ENCODE data around the gene LGALS12.
A peak's percentile ranks its signal among the peaks of the same experiment; 100 is the strongest.
"Not testable (repeated sequence)": the region's sequence is repeated elsewhere in the genome, so short reads cannot be mapped to it uniquely, and the experiment has no call there.

Gene LGALS12

GRCh38 chr11:63537293-63538101, 31.6 kb downstream of the LGALS12 start:
- Histone ChIP-seq H3K4me3 (ENCODE audit: low read length) (peak overlapping the region; percentile 75), H3K9me3 (ENCODE audit: control insufficient read depth, low read length) (no peaks in the 10 kb centered on the region), H3K36me3 (ENCODE audit: control insufficient read depth, insufficient read depth, low read length) (no peaks in the 10 kb centered on the region), H3K27me3 (ENCODE audit: control insufficient read depth, insufficient read depth, low read length) (no peaks in the 10 kb centered on the region), H3K4me1 (ENCODE audit: control insufficient read depth, insufficient read depth, low read length) (peaks cover 28% of the 10 kb centered on the region), H3K9ac (ENCODE audit: low read length) (peak overlapping the region; percentile 72)

- not testable (repeated sequence) for H3K4me3 ChIP-seq (ENCODE audit: low read length); H3K9me3 ChIP-seq (ENCODE audit: control insufficient read depth, low read length); H3K9ac ChIP-seq (ENCODE audit: low read length); H3K27me3 ChIP-seq (ENCODE audit: control insufficient read depth, insufficient read depth, low read length)
- Histone ChIP-seq H3K36me3 (ENCODE audit: control insufficient read depth, insufficient read depth, low read length) (peaks cover 11% of the 10 kb centered on the region), H3K4me1 (ENCODE audit: control insufficient read depth, insufficient read depth, low read length) (peaks cover 15% of the 10 kb centered on the region)
These were observed 36.6 kb downstream of the LGALS12 start for GRCh38 chr11:63542506-63542905.

GRCh38 chr11:63543711-63544110, 37.8 kb downstream of the LGALS12 start:
- Histone ChIP-seq H3K9me3 (ENCODE audit: control insufficient read depth, low read length) (no peaks in the 10 kb centered on the region), H3K36me3 (ENCODE audit: control insufficient read depth, insufficient read depth, low read length) (peaks cover 11% of the 10 kb centered on the region), H3K4me1 (ENCODE audit: control insufficient read depth, insufficient read depth, low read length) (peaks cover 3% of the 10 kb centered on the region), H3K4me3 (ENCODE audit: low read length) (no peak overlapping the region), H3K27me3 (ENCODE audit: control insufficient read depth, insufficient read depth, low read length) (no peaks in the 10 kb centered on the region), H3K9ac (ENCODE audit: low read length) (no peak overlapping the region)

GRCh38 chr11:63547061-63547460, 41.2 kb downstream of the LGALS12 start:
- peaks cover 11% of the 10 kb centered on the region for H3K36me3 ChIP-seq (ENCODE audit: control insufficient read depth, insufficient read depth, low read length)
- no peak overlapping the region for H3K9ac ChIP-seq (ENCODE audit: low read length)
- H3K9me3 ChIP-seq (ENCODE audit: control insufficient read depth, low read length): no peaks in the 10 kb centered on the region
- H3K4me3 ChIP-seq (ENCODE audit: low read length): no peak overlapping the region
- no peaks in the 10 kb centered on the region for H3K4me1 ChIP-seq (ENCODE audit: control insufficient read depth, insufficient read depth, low read length)
- H3K27me3 ChIP-seq (ENCODE audit: control insufficient read depth, insufficient read depth, low read length): no peaks in the 10 kb centered on the region

GRCh38 chr11:63548178-63548577, 42.3 kb downstream of the LGALS12 start:
- H3K4me1 ChIP-seq (ENCODE audit: control insufficient read depth, insufficient read depth, low read length): peaks cover 1% of the 10 kb centered on the region
- H3K9me3 ChIP-seq (ENCODE audit: control insufficient read depth, low read length): no peaks in the 10 kb centered on the region
- H3K27me3 ChIP-seq (ENCODE audit: control insufficient read depth, insufficient read depth, low read length): no peaks in the 10 kb centered on the region
- no peak overlapping the region for H3K4me3 ChIP-seq (ENCODE audit: low read length)
- peaks cover 11% of the 10 kb centered on the region for H3K36me3 ChIP-seq (ENCODE audit: control insufficient read depth, insufficient read depth, low read length)
- no peak overlapping the region for H3K9ac ChIP-seq (ENCODE audit: low read length)

GRCh38 chr11:63549411-63549810, 43.5 kb downstream of the LGALS12 start:
- H3K9ac ChIP-seq (ENCODE audit: low read length): no peak overlapping the region
- no peak overlapping the region for H3K4me3 ChIP-seq (ENCODE audit: low read length)
- no peaks in the 10 kb centered on the region for H3K27me3 ChIP-seq (ENCODE audit: control insufficient read depth, insufficient read depth, low read length)
- peaks cover 9% of the 10 kb centered on the region for H3K4me1 ChIP-seq (ENCODE audit: control insufficient read depth, insufficient read depth, low read length)
- peaks cover 10% of the 10 kb centered on the region for H3K36me3 ChIP-seq (ENCODE audit: control insufficient read depth, insufficient read depth, low read length)
- H3K9me3 ChIP-seq (ENCODE audit: control insufficient read depth, low read length): no peaks in the 10 kb centered on the region

- not testable (repeated sequence) for H3K4me3 ChIP-seq (ENCODE audit: low read length); H3K27me3 ChIP-seq (ENCODE audit: control insufficient read depth, insufficient read depth, low read length); H3K9ac ChIP-seq (ENCODE audit: low read length); H3K4me1 ChIP-seq (ENCODE audit: control insufficient read depth, insufficient read depth, low read length); H3K9me3 ChIP-seq (ENCODE audit: control insufficient read depth, low read length); H3K36me3 ChIP-seq (ENCODE audit: control insufficient read depth, insufficient read depth, low read length)
These were observed 44.3 kb downstream of the LGALS12 start for GRCh38 chr11:63550156-63550700.

GRCh38 chr11:63551091-63551888, 45.4 kb downstream of the LGALS12 start:
- H3K9me3 ChIP-seq (ENCODE audit: control insufficient read depth, low read length): no peaks in the 10 kb centered on the region
- no peak overlapping the region for H3K9ac ChIP-seq (ENCODE audit: low read length)
- H3K4me3 ChIP-seq (ENCODE audit: low read length): no peak overlapping the region
- no peaks in the 10 kb centered on the region for H3K27me3 ChIP-seq (ENCODE audit: control insufficient read depth, insufficient read depth, low read length)
- no peaks in the 10 kb centered on the region for H3K36me3 ChIP-seq (ENCODE audit: control insufficient read depth, insufficient read depth, low read length)
- H3K4me1 ChIP-seq (ENCODE audit: control insufficient read depth, insufficient read depth, low read length): peaks cover 9% of the 10 kb centered on the region

- Histone ChIP-seq H3K9me3 (ENCODE audit: control insufficient read depth, low read length) (no peaks in the 10 kb centered on the region), H3K4me1 (ENCODE audit: control insufficient read depth, insufficient read depth, low read length) (peaks cover 9% of the 10 kb centered on the region), H3K36me3 (ENCODE audit: control insufficient read depth, insufficient read depth, low read length) (no peaks in the 10 kb centered on the region), H3K9ac (ENCODE audit: low read length) (no peak overlapping the region), H3K4me3 (ENCODE audit: low read length) (no peak overlapping the region), H3K27me3 (ENCODE audit: control insufficient read depth, insufficient read depth, low read length) (no peaks in the 10 kb centered on the region)
These were observed 46.0 kb downstream of the LGALS12 start for GRCh38 chr11:63551889-63552266.

GRCh38 chr11:63552921-63553320, 47.0 kb downstream of the LGALS12 start:
- H3K36me3 ChIP-seq (ENCODE audit: control insufficient read depth, insufficient read depth, low read length): no peaks in the 10 kb centered on the region
- H3K4me3 ChIP-seq (ENCODE audit: low read length): no peak overlapping the region
- no peaks in the 10 kb centered on the region for H3K27me3 ChIP-seq (ENCODE audit: control insufficient read depth, insufficient read depth, low read length)
- no peak overlapping the region for H3K9ac ChIP-seq (ENCODE audit: low read length)
- H3K9me3 ChIP-seq (ENCODE audit: control insufficient read depth, low read length): no peaks in the 10 kb centered on the region
- H3K4me1 ChIP-seq (ENCODE audit: control insufficient read depth, insufficient read depth, low read length): peaks cover 13% of the 10 kb centered on the region

GRCh38 chr11:63553759-63554158, 47.9 kb downstream of the LGALS12 start:
- Histone ChIP-seq H3K4me3 (ENCODE audit: low read length) (no peak overlapping the region), H3K27me3 (ENCODE audit: control insufficient read depth, insufficient read depth, low read length) (no peaks in the 10 kb centered on the region), H3K4me1 (ENCODE audit: control insufficient read depth, insufficient read depth, low read length) (peaks cover 22% of the 10 kb centered on the region), H3K36me3 (ENCODE audit: control insufficient read depth, insufficient read depth, low read length) (no peaks in the 10 kb centered on the region), H3K9me3 (ENCODE audit: control insufficient read depth, low read length) (no peaks in the 10 kb centered on the region), H3K9ac (ENCODE audit: low read length) (no peak overlapping the region)

- peaks cover 33% of the 10 kb centered on the region for H3K4me1 ChIP-seq (ENCODE audit: control insufficient read depth, insufficient read depth, low read length)
These were observed 49.0 kb downstream of the LGALS12 start for GRCh38 chr11:63554877-63555223.

More at GRCh38 chr11:63554877-63555223, 49.0 kb downstream of the LGALS12 start:
- Histone ChIP-seq H3K9ac (ENCODE audit: low read length) (no peak overlapping the region), H3K9me3 (ENCODE audit: control insufficient read depth, low read length) (no peaks in the 10 kb centered on the region), H3K27me3 (ENCODE audit: control insufficient read depth, insufficient read depth, low read length) (no peaks in the 10 kb centered on the region), H3K4me3 (ENCODE audit: low read length) (no peak overlapping the region), H3K36me3 (ENCODE audit: control insufficient read depth, insufficient read depth, low read length) (no peaks in the 10 kb centered on the region)

All from mucosa of stomach (tissue), 1 donor.